Fibroblast of skin of right biceps (primary cell): ENCODE data around the gene C3orf52.

ENCODE experiments used
- DNase-seq: peaks from one replicate; pipeline ENCODE4 v3.0.0-alpha.2; 2013

C3orf52 gene

GRCh38 chr3:112137781-112138180 lies 51.6 kb downstream of the C3orf52 start:
- DNase-seq, result no peak

DNA sequence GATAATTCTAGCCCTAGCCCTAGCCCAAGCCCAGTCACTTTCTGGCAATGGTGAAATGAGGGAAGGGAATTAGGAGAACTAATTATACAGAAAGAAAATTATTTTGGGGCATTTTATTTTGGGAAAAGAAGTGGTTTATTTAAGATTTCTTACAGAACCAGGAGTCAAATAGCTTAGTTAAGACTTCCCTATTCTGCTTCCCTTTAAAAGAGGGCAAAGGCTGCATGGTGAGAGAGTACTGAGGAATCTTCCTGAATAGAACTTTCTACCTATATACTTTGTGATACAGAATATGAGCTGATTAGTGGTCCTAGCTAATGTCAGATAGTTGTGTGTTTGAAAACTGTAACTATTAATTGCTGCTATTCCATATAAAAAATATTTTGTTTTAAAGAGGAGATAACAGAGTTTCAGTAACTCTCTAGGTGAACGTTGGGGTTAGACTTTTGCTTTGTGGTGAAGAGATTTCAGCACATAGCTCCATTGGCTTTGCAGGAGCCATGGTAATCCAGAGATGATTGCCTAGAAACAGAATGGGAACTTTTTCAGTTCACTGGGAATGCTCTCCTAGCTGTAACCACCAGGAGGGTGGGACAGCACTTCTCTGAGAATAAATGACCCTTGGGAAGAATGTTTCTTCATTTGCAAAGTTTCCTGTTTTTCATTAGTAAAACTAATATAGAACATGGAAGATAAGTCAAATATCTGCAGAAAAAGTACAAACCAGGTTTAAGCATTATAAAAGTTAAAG lies 52.2 kb downstream of the C3orf52 start:
- no peak for DNase-seq

GRCh38 chr3:112140584-112140983 lies 54.4 kb downstream of the C3orf52 start:
- DNase-seq, result no peak

DNA sequence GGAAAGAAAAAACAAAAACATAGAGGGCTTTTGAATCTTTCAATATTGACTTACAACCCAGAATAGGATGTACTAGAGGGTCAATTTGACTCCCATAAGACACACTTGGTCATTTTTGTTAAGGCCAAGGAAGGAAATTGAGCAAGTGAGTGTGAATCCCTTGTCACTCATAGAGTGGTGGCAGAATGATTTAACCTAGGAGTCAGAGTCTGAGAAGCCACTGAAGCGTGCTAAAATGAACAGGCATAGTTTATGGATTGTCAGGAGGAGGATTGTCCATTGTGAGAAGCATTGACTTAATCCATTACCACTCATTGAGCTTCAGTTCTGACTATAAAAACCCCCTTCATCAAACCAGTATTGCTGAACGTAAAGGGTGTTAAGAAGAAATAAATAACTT lies 55.1 kb downstream of the C3orf52 start:
- no peak for DNase-seq

GRCh38 chr3:112143251-112143650 lies 57.1 kb downstream of the C3orf52 start:
- DNase-seq, result no peak

- DNase-seq, result no peak
These were observed 57.5 kb downstream of the C3orf52 start for GRCh38 chr3:112143689-112144088.

DNA sequence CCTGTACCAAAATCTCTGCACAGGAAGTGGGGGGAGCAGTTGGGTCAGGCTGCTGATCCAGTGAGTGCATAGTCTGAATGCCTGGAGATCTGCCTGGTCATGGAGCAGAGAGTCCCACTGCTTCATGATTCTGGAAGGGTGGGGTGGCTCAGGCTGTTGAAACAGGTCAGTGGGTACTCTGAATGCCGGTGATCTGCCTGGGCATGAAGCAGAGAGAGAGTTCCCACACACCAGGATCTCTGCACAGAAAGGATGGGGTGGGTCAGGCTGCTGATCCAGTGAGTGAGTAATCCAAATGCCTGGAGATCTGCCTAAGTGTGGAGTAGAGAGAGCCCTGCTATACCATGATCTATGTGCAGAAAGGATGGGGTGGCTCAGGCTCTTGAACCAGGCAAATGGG lies 62.9 kb downstream of the C3orf52 start:
- no peak for DNase-seq

DNA sequence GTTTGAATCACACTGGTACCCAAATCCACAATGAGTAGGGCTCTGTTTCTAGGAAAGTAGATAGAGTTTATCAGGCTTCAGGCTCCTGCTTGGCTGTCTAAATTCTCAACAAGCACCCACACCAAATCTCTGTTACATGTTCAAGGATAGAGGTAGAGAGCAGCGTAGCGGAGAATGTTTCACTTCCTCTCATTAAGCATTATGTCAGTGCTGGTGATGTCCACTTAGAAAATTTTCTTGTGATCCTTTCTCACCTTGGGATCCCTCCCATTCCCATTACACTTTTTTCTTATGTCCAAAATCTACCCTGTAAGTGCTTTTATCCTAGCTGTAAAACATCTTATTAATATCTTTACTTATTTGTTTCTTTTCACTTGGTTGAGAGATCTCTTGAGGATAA lies 81.6 kb downstream of the C3orf52 start:
- DNase-seq, result no peak
